ENCODE results near the gene BORCS5.

DNA sequence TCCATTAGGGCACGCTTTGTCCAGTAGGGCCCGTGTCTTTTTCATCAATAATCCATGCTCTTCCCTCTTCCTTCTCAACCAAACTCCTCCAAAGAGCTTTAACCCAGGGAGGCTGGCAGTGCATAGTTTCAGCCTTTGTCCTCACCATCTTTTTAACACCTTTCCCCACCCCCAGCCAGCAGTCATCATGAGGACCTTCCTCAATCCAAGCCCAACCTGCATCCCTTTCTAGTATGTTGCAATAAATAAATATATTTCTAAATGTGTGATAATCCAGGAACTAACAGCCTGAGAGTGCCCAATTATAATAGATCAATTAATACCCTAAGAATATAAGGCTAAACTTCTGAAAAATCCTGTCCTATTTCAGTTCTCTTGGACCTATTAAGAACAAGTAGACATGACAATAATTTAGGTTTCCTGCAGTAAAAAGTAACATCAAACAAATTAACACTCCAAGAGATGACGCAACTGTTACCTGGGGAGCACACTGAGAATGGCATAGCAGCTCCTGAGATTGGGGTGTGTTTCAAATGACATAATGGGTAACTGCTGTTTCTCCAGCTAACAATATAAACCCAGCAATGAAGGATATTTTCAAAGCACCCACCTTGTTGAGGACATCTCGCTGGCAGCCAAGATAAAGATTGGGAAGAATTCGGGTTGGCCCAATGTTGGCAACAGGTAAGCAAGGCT is 143.2 kb downstream of the BORCS5 start:
- TF ChIP-seq SUZ12 (IDR thresholded peaks at IDR 0.05; ENCODE audit: extremely low read depth, insufficient read depth, insufficient read length): no peak
- no peak for TF ChIP-seq ZNF274 (IDR thresholded peaks at IDR 0.05; ENCODE audit: low read depth, low read length)

Measured in NT2/D1 (cell line).